HG03025 (cell line): ENCODE results near the gene XAB2.

ENCODE experiments used
- ATAC-seq: cut with Tn5 transposase; IDR thresholded peaks from one replicate; pipeline ENCODE4 v1.9.1; 2021; ENCODE audit warnings: mild to moderate bottlenecking, moderate library complexity; ENCODE audit not compliant: unreplicated experiment, low FRiP score

Gene XAB2

GRCh38 chr19:7635670-7636069 lies 6.3 kb upstream of the XAB2 start:
- no peak for ATAC-seq

- ATAC-seq, result no peak
These were observed 4.4 kb upstream of the XAB2 start, which contains the start of gene PCP2 for GRCh38 chr19:7633698-7634097. TSS of gene PCP2 (minus strand) at chr19:7633719. CDS start at chr19:7633457, 262 bp downstream.

- ATAC-seq, result no peak
These were observed 3.2 kb upstream of the XAB2 start for GRCh38 chr19:7632340-7633203.

GRCh38 chr19:7631577-7631976 lies 2.2 kb upstream of the XAB2 start:
- ATAC-seq, result no peak

GRCh38 chr19:7628589-7629311 lies 595 bp downstream of the XAB2 start:
- no peak for ATAC-seq

- ATAC-seq, result no peak
These were observed 2.2 kb downstream of the XAB2 start for GRCh38 chr19:7627166-7627565.

- ATAC-seq, result no peak
These were observed 3.5 kb downstream of the XAB2 start for GRCh38 chr19:7625763-7626372.

- ATAC-seq, result no peak
These were observed 4.5 kb downstream of the XAB2 start for GRCh38 chr19:7624810-7625209.

- ATAC-seq, result no peak
These were observed 5.4 kb downstream of the XAB2 start for GRCh38 chr19:7623725-7624603.

GRCh38 chr19:7622933-7623685 lies 6.2 kb downstream of the XAB2 start:
- ATAC-seq, result no peak

GRCh38 chr19:7620442-7621412 lies 8.6 kb downstream of the XAB2 start:
- ATAC-seq, result no peak

GRCh38 chr19:7619671-7620441 lies 9.5 kb downstream of the XAB2 start:
- no peak for ATAC-seq

GRCh38 chr19:7618771-7619510 lies 10.4 kb downstream of the XAB2 start:
- ATAC-seq, result no peak

GRCh38 chr19:7618348-7618747 lies 11.0 kb downstream of the XAB2 start:
- no peak for ATAC-seq

- no peak for ATAC-seq
These were observed 11.6 kb downstream of the XAB2 start for GRCh38 chr19:7617735-7618134.

- ATAC-seq, result no peak
These were observed 12.2 kb downstream of the XAB2 start for GRCh38 chr19:7617172-7617571.
